K562 (cell line): ENCODE measurements around the gene TMEM33. TPM values are rescaled to one million over a fixed set of nuclear protein-coding genes. Genes with fewer than 3 reads are reported as not detected.

ENCODE experiments used
- CREM ChIP-seq: IDR thresholded peaks from 2 replicates; pipeline ENCODE4 v1.6.1; 2014; ENCODE audit warnings: antibody characterized with exemption, low read depth
- DMBX1 ChIP-seq: fragments of 250-450 bp; sonication (Bioruptor Pico); IDR thresholded peaks from 2 replicates; pipeline ENCODE4 v1.8.0; 2022; ENCODE audit warnings: inconsistent platforms, mild to moderate bottlenecking, moderate library complexity, borderline replicate concordance
- E2F6 ChIP-seq, 2 experiments: IDR thresholded peaks; 2 replicates each; pipeline ENCODE4 v1.6.1; 2011; ENCODE audit warnings: borderline replicate concordance in 1 of 2, control low read depth in 1 of 2, low read depth in 1 of 2, low read length in 1 of 2, mild to moderate bottlenecking in 1 of 2, mixed read lengths in 1 of 2, moderate library complexity in 1 of 2; ENCODE audit not compliant: insufficient read depth in 1 of 2, insufficient read length in 1 of 2, poor library complexity in 1 of 2, severe bottlenecking in 1 of 2; ENCODE audit errors: extremely low read depth in 1 of 2
- MNT ChIP-seq, 2 experiments: fragments of 450-650 bp; conservative IDR thresholded peaks; 2 replicates each; pipeline ENCODE4 v1.6.1; 2017; ENCODE audit warnings: mild to moderate bottlenecking in 2 of 2, moderate library complexity in 2 of 2
- PCBP1 ChIP-seq: fragments of 200-400 bp; formaldehyde crosslinking; IDR thresholded peaks from 2 replicates; pipeline ENCODE4 v1.6.1; 2018; ENCODE audit warnings: mild to moderate bottlenecking, low read depth, low read length; ENCODE audit not compliant: poor library complexity, severe bottlenecking
- PHF21A ChIP-seq: fragments of 450-650 bp; IDR thresholded peaks from 2 replicates; pipeline ENCODE4 v1.6.1; 2017; ENCODE audit warnings: low read depth, borderline replicate concordance
- YBX1 ChIP-seq: fragments of 450-650 bp; IDR thresholded peaks from 2 replicates; pipeline ENCODE4 v1.7.1; 2016; ENCODE audit warnings: mild to moderate bottlenecking
- YY1 ChIP-seq, 3 experiments: IDR thresholded peaks; 2 replicates each; pipeline ENCODE4 v1.6.1; 2011; ENCODE audit warnings: low read length in 2 of 3, mild to moderate bottlenecking in 2 of 3, moderate library complexity in 2 of 3, borderline replicate concordance in 1 of 3, control low read depth in 1 of 3, low read depth in 1 of 3; ENCODE audit not compliant: insufficient read depth in 3 of 3, insufficient replicate concordance in 2 of 3, control insufficient read depth in 1 of 3, insufficient read length in 1 of 3; ENCODE audit errors: extremely low read depth in 1 of 3
- ZNF277 ChIP-seq: fragments of 250-450 bp; sonication (Bioruptor Pico); IDR thresholded peaks from 2 replicates; pipeline ENCODE4 v1.8.0; 2022; ENCODE audit warnings: inconsistent platforms, mild to moderate bottlenecking, moderate library complexity, borderline replicate concordance
- ZNF395 ChIP-seq: fragments of 200-800 bp; sonication (Bioruptor generic); IDR thresholded peaks from 2 replicates; pipeline ENCODE4 v1.6.1; 2017; ENCODE audit warnings: missing genetic modification characterization, missing compliant biosample characterization
- ZNF431 ChIP-seq: sonication (generic); formaldehyde crosslinking; IDR thresholded peaks from 2 replicates; pipeline ENCODE4 v1.8.0; 2022; ENCODE audit warnings: mild to moderate bottlenecking, missing genetic modification reagents
- ZNF592 ChIP-seq: fragments of 450-650 bp; IDR thresholded peaks from 2 replicates; pipeline ENCODE4 v1.6.1; 2017; ENCODE audit warnings: antibody characterized with exemption, mild to moderate bottlenecking
- ZSCAN29 ChIP-seq: fragments of 450-650 bp; IDR thresholded peaks from 2 replicates; pipeline ENCODE4 v1.6.1; 2017
- polyA plus RNA-seq, 8 experiments: library from polyadenylated mRNA; depleted of rRNA in 4 of 8; stranded (reverse) in 5 of 8; unstranded in 3 of 8; fragments of >200 nt; fragmentation: Nextera tagmentation in 2 of 8; fragmentation: Illumina TruSeq in 1 of 8; extraction: Ambion mirVana in 2 of 8; extraction: Trizol in 1 of 8; gene quantifications; 2 replicates each; pipeline versions ENCODE4 v1.2.1 to v1.2.3, GENCODE V29; 2011 to 2014; ENCODE audit warnings: inconsistent platforms in 1 of 8, missing spikeins in 1 of 8
- total RNA-seq, 7 experiments: library from RNA; depleted of rRNA in 6 of 7; stranded (reverse); fragments of >200 nt in 6 of 7; fragmentation: Illumina TruSeq in 2 of 7; extraction: Trizol in 2 of 7; gene quantifications; 2 replicates each; pipeline versions ENCODE4 v1.2.1 to v1.2.3, GENCODE V29; 2011 to 2021; ENCODE audit warnings: low replicate concordance in 1 of 7
- TF ChIP-seq, protein P1 (sequence below): sonication (generic); formaldehyde crosslinking; IDR thresholded peaks from 2 replicates; pipeline ENCODE4 v1.9.0; 2022; ENCODE audit warnings: mild to moderate bottlenecking, missing genetic modification reagents

The TMEM33 gene
- total and polyA plus RNA-seq, 9 of the 15 experiments (the other 6 are each of a cell fraction or from before 2014, with no cell fraction given): 16.8 to 85.9 (median 67.9) TPM

DNA sequence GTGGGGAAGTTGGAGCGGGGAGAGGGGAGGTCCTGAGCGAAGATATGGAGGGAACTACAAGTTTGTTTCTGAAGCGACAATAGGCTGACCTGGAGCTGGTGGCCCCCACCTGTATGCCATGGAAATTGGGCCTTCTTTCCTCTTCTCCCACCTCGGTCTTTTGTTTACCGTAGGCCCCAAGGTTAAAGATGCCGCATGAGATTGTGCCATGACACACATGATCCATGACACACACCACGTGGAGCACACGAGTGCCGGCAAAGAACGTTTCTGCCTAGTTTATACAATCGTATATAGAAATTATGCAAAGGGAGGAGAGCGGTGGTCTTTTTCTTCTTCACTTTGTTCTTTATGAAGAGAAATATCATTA is 408 bp downstream of the TMEM33 start (continued):
- TF ChIP-seq ZNF395 (CRISPR knock-in tag) (0 out of 2 replicates have a peak, but pooled peaks have one; percentile 69), ZNF592 (0 out of 2 replicates have a peak, but pooled peaks have one; percentile 19), PHF21A (no peak), DMBX1 (CRISPR knock-in tag) (0 out of 2 replicates have a peak, but pooled peaks have one; percentile 8), E2F6 (IDR thresholded peaks at IDR 0.05; ENCODE audit: borderline replicate concordance in 1 of 2, extremely low read depth in 1 of 2, insufficient read depth in 1 of 2, insufficient read length in 1 of 2, low read depth in 1 of 2, low read length in 1 of 2, poor library complexity in 1 of 2, severe bottlenecking in 1 of 2) (peak; percentile 71 to 80), MNT (conservative IDR thresholded peaks at IDR 0.05) (peak; percentile 90 to 94), YBX1 (no peak), ZNF277 (no peak), CREM (0 out of 2 replicates have a peak, but pooled peaks have one; percentile 12), PCBP1 (no peak), YY1 (IDR thresholded peaks at IDR 0.05; ENCODE audit: borderline replicate concordance in 1 of 3, control insufficient read depth in 1 of 3, extremely low read depth in 1 of 3, insufficient read depth in 3 of 3, insufficient read length in 1 of 3, insufficient replicate concordance in 2 of 3, low read depth in 1 of 3, low read length in 2 of 3) (no peak), ZSCAN29 (no peak), ZNF431 (no peak)
- TF ChIP-seq, protein P1, sequence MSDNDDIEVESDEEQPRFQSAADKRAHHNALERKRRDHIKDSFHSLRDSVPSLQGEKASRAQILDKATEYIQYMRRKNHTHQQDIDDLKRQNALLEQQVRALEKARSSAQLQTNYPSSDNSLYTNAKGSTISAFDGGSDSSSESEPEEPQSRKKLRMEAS (CRISPR knock-in tag): peak; percentile 82
